Stimulated activated CD4-positive, alpha-beta T cell treated with anti-CD3 and anti-CD28 coated beads, Interleukin-15, amount 100 ng/mL, for 48 hours (primary cell): Measurements from ENCODE around the gene C1orf116.
"Not testable (repeated sequence)": the region's sequence is repeated elsewhere in the genome, so short reads cannot be mapped to it uniquely, and the experiment has no call there.

Experiments
- DNase-seq, 2 donors: peaks; one replicate each; pipeline ENCODE4 v3.0.0-alpha.2; 2020; ENCODE audit warnings: low read depth in 2 of 2

C1orf116 gene

DNA sequence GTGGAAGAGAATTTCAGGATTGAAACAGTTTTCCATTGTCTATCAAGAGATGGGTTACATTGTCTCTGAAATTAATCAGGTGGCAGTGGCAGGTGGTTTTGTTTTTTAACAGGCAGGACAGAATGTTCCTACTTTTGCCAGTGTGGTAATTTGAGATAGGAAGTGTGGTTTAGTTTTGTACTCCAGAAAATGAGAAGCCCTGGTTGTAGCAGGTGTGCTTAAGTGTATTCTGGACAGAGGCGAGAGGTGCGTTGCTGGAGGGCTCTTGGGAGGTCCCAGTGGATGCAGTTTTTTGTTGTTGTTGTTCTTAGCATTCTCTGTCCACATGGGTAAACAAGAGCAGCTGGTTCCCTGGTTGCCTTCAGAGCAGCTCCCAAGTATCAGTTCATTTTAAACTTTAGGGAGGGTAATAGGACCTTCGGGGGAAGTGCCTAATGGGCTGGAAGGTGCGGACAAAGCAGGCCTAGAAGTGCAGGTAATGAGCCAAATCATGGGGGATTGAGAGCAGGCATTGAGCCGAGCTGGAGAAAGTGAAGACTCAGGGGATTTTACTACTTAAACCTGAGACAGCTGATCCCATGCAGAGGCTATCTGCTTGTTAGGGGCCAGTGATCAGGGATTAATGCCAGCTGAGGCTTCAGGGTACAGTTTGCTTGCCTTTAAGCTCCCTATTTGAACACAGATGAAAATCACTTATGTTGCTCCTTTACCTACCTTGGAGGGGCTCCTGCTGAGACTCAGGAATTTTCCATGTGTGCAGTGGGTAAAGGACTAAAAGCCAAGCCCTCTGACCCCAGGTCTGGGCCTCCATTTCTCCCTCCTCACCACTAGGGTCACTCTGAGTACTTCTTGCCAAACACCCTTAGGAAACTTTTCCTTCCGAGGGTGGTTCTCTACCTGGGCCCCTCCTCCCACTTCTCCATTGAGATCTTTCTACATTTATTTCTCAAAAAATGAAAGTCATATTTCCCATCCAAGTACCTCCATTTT, 26.6 kb upstream of the C1orf116 start:
- no peak for DNase-seq

DNA sequence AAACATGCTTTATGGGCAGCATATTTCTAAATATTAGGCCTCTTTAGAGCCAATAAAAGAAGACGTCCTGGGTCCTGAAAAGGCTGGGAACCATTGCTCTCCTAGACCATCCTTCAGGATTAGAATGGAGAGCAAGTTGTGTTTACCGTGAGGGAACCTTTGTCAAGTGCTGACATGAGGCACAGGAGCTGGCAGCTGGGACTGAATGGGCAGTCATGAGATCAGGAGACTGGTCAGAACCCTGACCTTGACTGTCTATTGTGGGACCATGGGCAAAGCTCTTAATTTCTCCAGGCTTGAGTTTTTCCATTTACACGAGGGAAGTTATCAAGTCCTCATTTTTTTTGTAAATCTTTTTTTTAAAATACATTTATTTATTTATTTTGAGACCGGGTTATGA, 25.7 kb upstream of the C1orf116 start:
- no peak for DNase-seq

DNA sequence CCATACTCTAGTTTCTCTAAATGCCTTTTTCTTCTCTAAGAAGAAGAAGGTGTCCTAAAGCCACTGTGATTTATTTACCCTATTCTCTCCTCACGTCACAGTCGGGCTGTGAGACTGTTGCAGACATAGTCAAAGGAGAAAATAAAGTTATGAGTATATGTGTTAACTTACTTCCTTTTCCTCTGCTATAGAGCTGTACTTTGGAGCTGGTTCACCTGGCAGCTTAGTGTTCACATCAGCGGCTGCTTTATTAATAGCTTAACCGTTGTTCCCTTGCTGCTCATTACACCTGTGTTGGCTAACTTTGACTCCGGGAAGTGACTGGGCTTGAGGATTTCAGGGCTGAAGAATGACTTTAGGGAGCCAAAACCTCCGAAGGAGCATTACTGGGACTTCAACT, 24.1 kb upstream of the C1orf116 start:
- DNase-seq: no peak

DNA sequence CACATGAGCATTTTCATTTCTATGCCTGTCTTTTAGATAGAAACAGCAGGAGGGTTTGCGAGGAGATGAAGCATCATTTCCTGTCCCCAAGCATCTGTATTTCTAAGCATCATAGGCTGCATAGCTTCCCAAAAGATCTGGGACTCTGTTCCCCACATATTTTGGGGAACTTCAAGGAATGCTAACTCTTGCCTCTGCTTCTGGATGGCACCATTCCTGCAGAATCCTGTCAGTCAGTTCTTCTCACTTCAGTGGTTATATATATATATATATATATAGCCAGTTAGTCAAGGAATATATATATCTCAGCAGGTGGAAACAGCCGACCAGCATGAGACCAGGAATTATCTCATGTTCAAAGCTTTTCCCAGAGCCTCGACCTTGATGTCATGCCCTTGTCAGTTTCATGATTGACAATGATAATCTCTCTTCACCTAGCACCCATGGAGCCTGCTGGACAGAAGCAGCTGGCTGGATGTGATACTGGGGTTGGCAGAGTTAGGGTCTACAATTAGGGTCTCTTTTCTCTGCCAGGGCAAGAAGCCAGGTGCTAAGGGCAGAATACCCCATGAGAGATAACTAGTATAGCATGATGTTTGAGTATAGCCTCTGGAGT, 22.9 kb upstream of the C1orf116 start:
- DNase-seq: no peak

DNA sequence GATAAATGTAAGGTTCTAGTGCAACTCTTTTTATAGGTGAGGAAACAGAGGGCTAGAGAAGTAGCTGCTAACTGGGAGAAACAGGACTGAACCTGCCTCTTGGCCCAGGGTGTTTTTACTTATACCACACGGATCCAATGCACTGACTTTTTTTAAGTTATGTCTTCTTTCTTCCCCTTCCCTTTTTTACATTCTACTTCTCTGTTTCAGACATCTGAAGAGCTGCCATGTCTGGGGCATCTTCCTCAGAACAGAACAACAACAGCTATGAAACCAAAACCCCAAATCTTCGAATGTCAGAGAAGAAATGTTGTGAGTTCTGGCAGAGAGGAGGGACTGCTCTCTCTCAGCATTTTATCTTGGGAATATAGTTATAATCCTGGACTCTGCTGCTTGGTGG, 21.9 kb upstream of the C1orf116 start:
- no peak for DNase-seq

DNA sequence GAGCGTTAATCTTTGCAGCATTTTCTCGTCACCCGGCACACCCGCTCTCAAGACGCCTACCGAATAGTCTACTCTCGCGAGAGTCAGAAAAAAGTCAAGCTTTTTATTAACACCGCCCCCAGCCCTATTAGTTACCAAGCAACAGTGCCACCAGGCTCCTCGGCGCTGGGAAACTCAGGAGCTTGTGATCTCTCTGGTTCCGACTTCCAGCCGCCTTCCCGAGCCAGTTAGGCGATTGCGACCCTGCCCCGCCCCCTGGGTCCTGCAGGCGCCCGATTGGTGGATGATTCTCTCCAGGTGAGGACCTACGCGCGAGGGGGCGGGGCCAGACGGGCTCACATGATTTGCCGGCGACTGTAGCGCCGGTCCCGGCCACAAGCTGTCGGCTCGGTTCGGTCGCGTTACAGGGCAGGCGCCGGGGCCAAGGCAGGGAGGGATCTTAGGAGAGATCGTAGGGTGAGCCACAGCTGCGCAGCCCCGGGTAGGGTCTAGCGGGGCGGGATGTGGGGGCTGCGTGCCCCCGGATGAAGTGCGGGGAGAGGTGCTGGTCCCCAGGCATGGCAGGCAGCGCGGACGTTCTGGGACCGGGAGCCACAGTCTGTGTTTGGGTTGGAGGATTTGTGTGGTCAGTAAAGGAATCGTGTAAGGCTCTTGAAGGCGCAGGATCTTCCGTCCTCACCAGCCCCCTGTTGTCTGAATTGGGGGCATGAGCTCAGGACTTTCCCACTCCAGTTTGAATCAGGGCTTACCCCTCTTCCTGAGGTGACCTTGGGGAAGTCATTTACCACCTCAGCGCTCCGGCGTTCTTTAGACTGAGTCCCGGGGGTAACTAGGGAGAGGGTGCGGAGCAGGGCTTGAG, 20.6 kb upstream of the C1orf116 start, which contains the start of gene PFKFB2:
PFKFB2 (plus strand) TSS at position 365 of the 859 bp plus-strand sequence. CDS start 1,443 bp downstream, outside the sequence.
- peak; percentile 88 to 94 for DNase-seq

DNA sequence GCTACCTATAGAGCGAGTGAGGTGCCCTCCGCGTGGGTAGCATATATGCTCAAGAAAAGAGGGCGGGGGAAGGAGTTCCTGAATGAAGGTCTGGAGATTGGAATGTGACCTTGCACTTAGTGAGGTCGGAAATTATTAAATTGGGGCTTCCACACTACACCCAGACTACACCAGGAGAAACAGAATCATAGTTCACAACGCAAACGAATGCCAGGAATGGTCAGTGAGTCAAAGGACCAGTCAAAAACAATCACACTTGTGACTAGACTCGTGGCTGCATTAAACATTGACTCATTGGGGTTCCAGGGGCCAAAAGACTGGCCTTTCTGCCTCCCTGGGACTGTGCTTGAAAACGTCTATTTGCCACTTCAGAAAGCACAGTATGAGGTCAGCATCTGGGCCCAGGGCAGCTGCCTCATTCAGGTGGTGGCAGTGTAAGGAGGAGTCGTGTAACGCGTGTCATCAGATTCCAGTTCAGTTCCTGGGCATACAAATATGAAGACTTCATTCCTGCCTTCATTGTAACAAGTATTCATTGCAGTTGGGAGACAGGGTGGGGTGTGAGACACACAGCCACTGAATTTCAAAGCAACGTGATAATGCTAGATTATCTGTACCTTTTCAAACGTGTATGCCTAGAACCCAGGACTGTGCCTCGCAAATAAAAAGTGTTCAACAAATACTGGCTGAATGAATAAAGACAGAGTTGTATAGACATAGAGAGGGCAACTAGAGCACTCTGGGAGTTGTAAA, 18.8 kb upstream of the C1orf116 start, which contains the start of gene YOD1:
YOD1 (minus strand) TSS at position 18 of the 753 bp plus-strand sequence. CDS start 178 bp downstream, outside the sequence.
- no peak for DNase-seq

DNA sequence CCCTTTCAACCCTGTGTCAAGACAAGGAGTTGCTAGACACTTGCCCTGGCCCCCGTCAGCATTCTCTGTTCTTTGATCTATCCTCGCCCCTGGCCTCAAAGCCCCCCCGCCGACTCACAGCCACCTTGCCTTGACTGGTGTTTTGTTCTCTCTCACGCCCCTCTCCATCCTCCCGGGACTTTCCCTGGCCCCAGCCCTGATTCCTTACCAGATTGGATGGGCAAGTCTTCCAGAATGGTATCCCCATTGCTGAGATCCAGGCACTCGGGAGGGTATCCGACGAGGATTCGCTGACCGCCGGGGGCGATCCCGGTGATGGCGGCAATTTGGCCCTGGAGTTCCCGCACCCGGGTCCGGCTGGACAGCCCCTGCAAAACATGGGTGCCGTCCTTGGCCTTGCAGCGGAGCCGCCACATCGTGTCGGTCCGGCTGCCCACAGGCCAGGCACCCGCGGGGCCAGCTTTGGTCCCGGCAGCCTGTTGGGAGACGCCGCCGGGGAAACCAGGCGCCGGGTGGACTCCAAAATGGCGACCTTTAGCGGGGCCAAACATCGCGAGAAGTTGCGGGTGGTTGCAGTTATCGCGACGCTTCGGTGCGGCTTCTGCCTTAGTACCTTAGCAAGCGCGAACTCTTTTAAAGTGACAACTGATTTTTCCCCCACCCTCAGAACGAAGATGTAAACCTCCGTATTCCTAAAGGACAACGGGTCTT, 18.1 kb upstream of the C1orf116 start:
- DNase-seq: peak; percentile 87 to 88

DNA sequence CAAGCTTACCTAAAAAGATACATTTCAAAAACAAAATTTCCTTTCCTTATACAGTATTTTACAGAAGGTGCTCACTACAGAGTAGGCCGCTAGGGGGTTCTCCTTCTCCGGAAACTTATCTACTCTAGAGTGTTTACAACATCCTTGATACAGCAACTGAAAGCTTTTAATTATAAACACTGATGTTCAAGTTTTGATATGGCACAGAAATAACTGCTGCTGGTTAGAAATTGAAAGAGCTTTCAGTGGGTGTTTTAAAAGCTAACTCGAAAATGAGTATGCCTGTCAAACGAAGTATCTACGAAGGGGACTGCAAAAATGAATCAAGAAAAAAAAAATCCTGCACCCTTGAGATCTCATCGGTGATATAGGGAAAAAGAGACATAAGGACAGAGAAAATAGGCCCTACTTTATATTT, 17.4 kb upstream of the C1orf116 start:
- DNase-seq: no peak

DNA sequence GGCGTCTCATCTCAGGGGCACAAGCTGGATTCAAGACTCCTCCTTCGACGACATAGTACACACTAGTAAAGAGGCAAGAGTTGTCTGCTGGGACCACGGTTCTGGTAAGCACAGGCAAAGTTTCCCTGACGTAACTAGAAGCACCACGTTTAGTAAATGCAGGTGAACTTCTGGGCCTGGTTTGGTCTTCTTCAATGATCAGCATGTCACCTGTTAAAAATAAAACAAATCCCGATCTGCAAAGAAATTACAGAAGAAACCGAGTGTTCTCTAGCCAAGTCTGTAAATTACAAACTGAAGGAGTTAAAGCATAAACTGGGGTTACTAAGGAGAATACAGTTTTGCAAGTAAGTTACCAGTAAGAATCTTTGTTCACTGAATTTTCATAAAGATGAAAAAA, 17.0 kb upstream of the C1orf116 start:
- no peak for DNase-seq

DNA sequence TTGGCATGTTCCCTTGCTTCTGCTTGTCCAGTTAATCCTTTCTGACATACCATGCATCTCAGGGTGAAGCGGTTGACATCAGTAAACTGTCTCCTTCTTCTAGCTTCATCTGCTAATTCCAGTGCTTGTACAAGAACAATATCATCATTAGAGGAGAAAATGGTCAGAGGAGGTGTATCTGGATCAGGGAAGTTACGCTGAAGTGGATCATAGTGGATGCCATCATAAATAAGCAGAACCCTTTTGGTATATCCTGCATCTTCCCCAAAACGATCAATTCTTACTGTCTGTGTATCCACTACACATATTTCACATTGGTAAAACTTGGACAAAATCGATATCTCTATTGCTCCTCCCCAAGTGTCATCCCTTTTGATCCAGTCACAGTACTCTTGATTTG, 16.5 kb upstream of the C1orf116 start:
- DNase-seq: no peak

DNA sequence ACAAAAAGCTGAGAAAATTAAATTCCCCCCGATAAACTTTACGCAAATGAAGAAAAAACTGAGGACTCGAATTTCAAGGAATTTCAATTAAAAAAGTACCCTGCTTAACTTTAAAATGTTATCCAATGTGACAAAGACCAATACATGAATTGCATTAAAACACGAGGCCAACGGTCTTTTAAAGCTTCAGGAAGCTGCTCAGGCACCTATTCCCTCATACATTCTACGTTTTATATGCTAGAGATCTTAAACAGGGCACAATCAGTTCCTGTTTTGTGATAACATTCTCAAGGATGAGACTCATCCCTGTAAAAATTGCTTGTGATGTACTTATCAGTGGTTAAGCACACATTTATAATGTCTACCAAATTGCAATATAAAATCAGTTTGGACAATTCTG, 15.5 kb upstream of the C1orf116 start:
- no peak for DNase-seq

DNA sequence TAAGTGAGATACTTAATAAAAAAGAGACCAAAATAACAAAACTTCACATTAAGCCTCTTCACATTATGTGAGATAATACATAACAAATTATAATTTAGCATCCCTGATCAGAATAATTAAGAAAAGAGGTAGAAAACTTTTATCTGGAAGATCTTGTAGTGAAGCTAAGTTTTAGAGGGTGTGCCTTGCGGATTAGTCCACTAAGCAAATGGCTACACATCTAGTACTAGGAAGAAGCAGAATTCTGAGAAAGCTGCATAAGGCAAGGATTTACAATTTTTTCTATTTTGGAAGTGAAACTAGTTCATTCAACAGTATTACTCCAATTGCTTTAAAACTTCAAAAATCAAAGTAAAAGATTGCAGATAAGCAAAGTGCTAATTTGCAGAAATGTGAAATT, 14.9 kb upstream of the C1orf116 start:
- no peak for DNase-seq

DNA sequence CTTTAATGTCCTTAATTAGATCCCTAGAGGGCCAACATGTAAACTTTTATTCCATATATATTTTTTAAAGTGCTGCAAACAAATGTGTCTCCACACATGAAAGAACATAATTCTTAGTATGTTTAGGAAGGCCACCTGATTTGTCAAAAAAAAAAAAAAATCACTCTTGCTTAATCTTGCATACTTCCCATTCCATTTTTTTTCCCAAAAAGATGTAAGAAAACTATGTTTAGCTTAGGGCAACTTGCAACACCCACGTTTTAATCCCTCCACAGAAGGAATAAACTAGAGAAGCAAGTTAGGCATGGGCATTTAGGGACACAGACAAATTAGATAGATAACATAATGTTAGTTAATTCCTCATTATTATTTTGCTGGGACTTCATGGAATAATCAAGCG, 12.9 kb upstream of the C1orf116 start:
- no peak for DNase-seq

DNA sequence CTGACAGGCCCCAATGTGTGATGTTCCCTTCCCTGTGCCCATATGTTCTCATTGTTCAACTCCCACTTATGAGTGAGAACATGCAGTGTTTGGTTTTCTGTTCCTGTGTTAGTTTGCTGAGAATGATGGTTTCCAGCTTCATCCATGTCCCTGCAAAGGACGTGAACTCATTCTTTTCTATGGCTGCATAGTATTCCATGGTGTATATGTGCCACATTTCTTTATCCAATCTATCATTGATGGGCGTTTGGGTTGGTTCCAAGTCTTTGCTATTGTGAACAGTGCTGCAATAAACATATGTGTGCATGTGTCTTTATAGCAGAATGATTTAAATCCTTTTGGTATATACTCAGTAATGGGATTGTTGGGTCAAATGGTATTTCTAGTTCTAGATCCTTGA, 8.8 kb upstream of the C1orf116 start:
- DNase-seq: not testable (repeated sequence)

DNA sequence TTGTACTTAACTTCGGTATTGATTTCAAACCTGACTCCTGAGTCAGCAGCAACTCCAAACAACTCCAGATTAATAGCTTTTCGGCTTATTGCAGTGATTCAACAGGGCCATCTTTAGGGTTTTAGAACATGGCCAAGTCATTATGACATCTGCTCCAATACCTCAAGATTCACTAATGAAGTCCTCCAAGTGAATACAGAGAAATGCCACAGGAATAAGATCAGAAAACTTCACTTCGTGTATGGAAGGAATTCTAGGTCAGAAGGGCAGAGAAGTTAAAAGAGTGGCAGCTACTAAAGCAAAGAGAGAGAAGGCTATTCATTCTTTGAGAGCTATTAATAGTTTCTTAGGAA, 7.6 kb upstream of the C1orf116 start:
- DNase-seq: no peak

DNA sequence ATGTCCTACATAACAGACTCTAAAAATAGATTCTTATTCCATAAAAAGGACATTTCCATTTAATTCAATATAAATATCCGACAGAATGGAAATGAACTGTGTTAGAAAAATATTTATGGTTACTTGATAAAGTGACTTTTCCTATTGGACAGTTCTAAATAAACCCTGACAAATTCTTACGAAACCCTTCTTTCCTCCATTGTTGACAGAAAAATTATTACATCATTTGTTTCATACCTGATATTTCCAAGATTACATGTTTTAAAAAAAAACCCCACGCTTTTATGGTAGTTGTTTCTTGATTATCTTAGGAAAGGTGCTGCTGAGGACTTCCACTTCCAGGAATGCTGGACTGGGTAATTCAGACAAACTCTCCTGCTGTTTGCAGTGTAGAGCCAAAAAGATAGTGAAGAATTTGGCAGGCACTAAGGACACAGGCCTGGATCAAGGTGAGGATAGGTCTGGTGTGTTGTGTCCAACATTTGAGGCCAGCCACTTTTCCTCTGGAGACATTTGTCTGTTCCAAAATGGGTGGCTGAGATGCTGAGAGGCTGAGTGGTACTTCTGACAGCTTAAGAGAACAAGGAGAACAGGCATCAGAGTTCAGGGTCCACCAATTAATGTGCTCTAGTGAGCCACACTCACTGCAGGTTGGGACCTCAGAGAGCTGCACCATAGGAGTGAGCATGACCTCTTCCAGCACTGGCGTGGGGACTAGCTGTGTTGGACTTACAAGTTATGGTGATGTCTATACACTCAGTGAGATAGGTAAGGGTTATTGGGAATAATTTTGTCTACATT, 7.0 kb upstream of the C1orf116 start:
- DNase-seq: no peak

DNA sequence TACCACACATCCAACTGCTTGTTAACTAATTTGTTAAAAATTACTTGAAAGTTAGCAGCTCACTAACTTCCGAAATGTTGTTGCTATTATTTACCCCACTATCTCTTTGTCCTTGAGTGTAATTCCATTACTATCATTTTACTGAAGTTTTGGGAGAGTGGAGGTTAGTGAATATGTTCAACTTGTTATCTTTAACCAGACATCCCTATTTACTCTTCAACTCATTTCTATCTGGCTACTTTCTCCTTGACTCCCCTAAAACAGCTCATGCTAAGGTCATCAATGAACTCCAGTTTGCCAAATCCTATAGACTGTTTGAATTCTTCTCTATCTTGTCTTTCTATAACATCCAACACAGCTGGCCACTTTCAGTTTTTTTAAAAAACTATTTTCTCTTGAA, 4.3 kb upstream of the C1orf116 start:
- no peak for DNase-seq

DNA sequence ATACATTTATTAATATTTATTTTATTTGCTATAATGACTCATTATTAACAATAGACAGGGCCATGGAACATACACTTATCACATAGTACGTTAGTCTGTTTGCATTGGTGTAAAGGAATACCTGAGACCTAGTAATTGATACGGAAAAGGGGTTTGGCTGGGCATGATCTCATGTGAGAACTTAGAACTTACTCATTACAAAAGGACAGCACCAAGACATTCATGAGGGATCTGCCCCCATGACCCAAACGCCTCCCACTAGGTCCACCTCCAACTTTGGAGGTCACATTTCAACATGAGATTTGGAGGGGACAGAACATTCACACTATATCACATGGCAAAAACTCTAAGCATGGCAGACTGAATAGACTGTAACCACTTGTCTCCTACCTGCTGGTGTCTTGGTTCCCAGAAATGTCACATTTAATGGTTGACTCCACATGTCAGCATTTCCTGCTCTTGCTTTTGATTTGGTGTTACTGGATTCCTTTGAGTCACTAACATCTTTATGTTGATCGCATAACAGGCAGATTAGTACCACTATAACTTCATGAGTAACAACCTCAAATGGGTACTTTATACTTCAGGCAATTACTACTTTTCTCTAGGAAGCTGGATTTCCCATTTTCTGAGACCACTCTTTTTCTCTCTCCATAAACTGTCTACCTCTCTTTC, 3.5 kb upstream of the C1orf116 start:
- no peak for DNase-seq
